Amygdala (tissue), 56 donors: ENCODE data around the gene PLLP.

Source experiments
- DNase-seq, 56 donors: peaks; one replicate each; lab custom pipeline; 2025; lab: John Stamatoyannopoulos, UW

Gene PLLP

DNA sequence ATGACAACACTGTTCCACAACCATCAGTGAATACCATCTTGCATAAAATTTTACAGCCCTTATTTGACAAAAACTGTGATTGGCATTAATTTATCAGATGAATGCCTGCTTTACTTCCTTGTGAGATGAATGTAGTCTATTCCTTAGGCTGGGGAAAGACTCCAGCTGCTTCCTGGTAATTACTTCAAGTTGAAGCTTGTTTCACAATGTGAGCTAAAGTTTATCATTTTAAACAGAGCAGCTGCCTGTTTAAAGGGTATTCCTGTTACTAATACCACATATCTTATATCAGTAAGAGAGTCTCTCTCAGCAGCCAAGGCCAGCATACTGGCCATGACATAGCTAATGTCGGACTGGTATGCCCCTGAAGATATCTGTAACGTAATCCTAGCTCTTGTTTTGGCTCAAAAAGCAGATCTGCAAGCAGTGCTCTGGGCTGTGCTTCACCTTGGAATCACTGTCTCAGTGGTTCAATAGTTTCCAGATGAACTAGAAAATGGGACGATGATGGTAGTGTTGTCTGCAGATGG is 52.6 kb downstream of the PLLP start:
- no peak for DNase-seq

GRCh38 chr16:57229079-57229478 is 55.4 kb downstream of the PLLP start:
- DNase-seq, result no peak

- no peak for DNase-seq
These were observed 57.5 kb downstream of the PLLP start for GRCh38 chr16:57226701-57227621.

DNA sequence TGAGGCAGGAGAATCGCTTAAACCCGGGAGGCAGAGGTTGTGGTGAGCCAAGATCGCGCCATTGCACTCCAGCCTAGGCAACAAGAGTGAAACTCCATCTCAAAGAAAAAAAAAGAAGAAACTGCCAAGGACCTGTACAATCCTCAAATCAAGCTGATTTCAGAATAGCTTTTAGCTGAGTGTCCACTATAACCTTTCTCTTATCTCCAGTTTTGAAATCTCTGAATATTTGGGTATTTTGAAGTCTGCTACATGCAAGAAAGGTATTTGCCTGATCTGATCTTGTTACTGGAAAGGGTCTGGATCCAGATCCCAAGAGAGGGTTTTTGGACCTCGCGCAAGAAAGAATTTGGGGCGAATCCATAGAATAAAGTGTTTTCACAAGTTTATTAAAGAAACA is 58.5 kb downstream of the PLLP start:
- no peak for DNase-seq

DNA sequence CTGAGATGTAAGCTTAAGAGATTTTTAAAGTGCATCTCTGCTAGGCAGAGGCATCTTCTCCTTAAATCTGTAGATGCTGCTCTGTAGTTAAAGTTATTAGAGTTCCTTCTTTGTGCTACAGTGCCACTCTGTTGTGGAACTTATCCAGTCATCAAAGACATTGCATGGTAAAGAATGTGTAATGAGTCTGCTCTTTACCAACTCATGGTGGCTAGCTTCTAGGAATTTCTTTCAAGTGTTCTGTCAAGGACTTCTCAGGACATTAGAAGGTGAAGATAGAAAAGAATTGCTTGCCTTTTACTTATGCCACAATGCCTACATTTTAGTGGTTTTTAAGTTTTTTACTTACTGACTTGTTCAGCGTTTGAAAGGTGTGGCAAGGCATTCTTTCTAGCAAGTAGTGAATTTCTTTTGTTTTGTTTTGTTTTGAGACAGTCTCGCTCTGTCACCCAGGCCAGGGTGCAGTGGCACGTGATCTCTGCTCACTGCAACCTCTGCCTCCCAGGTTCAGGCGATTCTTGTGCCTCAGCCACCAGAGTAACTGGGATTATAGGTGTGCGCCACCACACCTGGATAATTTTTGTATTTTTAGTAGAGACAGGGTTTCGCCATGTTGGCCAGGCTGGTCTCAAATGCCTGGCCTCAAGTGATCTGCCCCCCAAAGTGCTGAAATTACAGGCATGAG is 59.7 kb downstream of the PLLP start:
- no peak for DNase-seq

DNA sequence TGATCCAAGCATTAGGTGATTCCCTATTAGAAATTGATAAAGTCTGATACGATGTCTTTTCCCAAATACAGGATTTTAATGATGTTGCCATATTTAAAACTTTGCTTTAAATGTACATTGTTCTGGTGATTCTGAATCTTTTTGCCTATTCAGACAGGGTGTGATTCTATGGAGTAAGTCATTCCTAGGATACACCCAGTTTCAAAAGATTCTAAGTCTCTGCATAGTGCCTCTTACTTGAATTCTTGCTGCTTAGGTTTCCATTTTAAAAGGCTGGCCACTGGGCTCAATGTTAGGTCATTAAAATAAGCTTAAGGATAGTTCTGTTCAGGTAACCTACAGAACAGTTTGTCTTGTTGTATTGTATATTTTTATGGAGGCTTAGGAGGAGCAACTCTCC is 61.4 kb downstream of the PLLP start:
- DNase-seq, result no peak

DNA sequence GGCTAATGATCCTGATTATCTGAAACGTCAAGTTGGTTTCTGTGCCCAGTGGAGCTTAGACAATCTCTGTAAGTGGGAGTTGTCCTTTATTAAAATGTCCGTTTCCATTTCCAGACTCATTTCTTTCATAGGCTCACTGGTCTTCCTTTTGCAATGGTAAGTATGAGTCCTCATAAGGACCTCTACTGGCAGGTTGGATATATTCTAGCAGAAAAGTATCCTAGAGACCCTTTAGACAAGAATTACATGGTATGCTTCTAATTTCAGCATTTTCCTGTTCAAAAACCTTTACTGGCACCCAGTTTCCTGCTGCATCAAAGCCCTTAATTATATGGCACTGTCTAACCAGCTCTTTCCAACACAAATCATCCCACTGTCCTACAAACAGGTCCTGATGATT is 67.5 kb downstream of the PLLP start:
- no peak for DNase-seq

DNA sequence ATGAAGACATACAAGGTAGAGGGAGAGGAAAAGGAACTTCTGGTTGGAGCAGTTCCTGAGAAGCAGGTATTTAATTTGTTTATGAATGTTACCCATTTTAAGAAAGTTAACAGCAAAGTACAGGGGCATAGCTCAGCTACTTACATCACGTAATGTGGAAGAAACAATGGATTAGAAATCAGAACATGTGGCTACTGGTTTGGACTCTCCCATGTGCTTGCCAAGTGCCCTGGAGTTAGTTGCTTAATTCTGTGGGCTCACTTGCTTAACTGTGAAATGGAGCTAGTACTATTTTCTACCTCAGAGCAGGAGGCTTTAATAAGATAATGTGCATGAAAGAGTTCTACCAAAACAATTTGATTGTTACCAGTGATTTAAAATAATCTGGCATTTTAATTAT is 71.0 kb downstream of the PLLP start:
- DNase-seq, result no peak

DNA sequence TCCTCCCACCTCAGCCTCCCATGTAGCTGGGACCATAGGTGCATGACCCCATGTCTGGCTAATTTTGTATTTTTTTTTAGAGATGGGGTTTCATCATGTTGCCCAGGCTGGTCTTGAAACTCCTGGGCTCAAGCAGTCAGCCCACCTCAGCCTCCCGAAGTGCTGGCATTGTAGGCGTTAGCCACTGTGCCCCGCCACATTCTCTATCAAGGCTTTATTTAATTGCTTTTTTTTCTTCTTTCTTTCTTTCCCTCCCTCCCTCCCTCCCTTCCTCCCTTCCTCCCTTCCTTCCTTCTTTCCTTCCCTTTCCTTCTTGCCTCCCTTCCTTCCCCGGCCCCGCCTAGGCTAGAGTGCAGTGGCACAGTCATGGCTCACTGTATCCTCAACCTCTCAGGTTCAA is 74.7 kb downstream of the PLLP start:
- no peak for DNase-seq

DNA sequence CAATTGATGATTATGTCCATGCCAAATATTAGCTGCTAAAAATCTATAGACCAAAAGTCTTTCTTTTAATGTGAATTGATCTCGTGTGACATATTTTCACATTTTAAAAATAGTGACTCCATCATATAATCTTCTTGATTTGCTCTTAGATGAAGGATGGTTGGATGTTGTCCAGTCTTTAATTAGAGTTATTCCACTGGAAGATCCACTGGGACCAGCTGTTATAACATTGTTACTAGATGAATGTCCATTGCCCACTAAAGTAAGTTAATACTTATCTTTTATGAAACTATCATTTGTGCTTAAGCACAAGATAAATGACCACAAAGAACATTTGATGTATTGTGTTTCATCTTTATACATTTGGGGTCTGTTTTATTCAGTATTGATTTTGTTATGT is 75.5 kb downstream of the PLLP start:
- DNase-seq, result no peak
